HEK293 (cell line): Measurements from ENCODE around the gene MYD88.

Experiments used
- CTCF ChIA-PET: fragments of 350-600 bp; formaldehyde crosslinking; extraction: SDS; loops from one replicate; lab custom pipeline; 2021; ENCODE audit warnings: antibody characterized with exemption; lab: Yijun Ruan, JAX
- POLR2A ChIA-PET: fragments of 300-600 bp; formaldehyde crosslinking; extraction: SDS; loops from one replicate; lab custom pipeline; 2020; ENCODE audit warnings: antibody characterized with exemption, inconsistent platforms; lab: Yijun Ruan, JAX
- H3K27ac ChIP-seq: fragments of 200-500 bp; sonication (Bioruptor generic); 2 replicates; pipeline ENCODE4 v1.5.1; 2014; ENCODE audit warnings: low read depth, low read length, control low read depth, inconsistent platforms; ENCODE audit errors: extremely low read depth
- H3K36me3 ChIP-seq, 2 experiments: fragments of 200-500 bp in 1 of 2; sonication (Bioruptor generic) in 1 of 2; 1 replicate in 1 of 2; 2 replicates in 1 of 2; pipeline ENCODE4 v1.5.1; 2014 to 2017; ENCODE audit warnings: inconsistent platforms in 2 of 2, low read length in 2 of 2; ENCODE audit not compliant: control insufficient read depth in 2 of 2, insufficient read depth in 1 of 2
- H3K4me1 ChIP-seq: fragments of 200-500 bp; sonication (Bioruptor generic); 2 replicates; pipeline ENCODE4 v1.5.1; 2014; ENCODE audit warnings: mild to moderate bottlenecking, low read length, inconsistent platforms; ENCODE audit not compliant: control insufficient read depth, insufficient read depth
- H3K4me3 ChIP-seq: 2 replicates; pipeline ENCODE4 v1.5.1; 2011; ENCODE audit warnings: low read depth, mild to moderate bottlenecking, control low read depth, low read length, moderate library complexity
- H3K9me3 ChIP-seq: fragments of 200-500 bp; sonication (Bioruptor generic); 2 replicates; pipeline ENCODE4 v1.5.1; 2014; ENCODE audit warnings: low read depth, low read length, inconsistent platforms; ENCODE audit not compliant: control insufficient read depth, insufficient read depth
- ATF2 ChIP-seq: fragments of 450-650 bp; formaldehyde crosslinking; IDR thresholded peaks from 2 replicates; pipeline ENCODE4 v1.5.1; 2016; ENCODE audit warnings: missing biosample characterization, missing genetic modification characterization, low read depth
- EGR2 ChIP-seq: fragments of 450-650 bp; formaldehyde crosslinking; IDR thresholded peaks from 2 replicates; pipeline ENCODE4 v1.5.1; 2016; ENCODE audit warnings: low read depth, missing biosample characterization, missing genetic modification characterization
- KLF1 ChIP-seq: fragments of 450-650 bp; formaldehyde crosslinking; IDR thresholded peaks from 2 replicates; pipeline ENCODE4 v1.5.1; 2016; ENCODE audit warnings: missing biosample characterization, missing genetic modification characterization
- SP2 ChIP-seq: fragments of 450-650 bp; formaldehyde crosslinking; IDR thresholded peaks from 2 replicates; pipeline ENCODE4 v1.5.1; 2016; ENCODE audit warnings: missing biosample characterization, missing genetic modification characterization
- SP7 ChIP-seq: fragments of 450-650 bp; formaldehyde crosslinking; IDR thresholded peaks from 2 replicates; pipeline ENCODE4 v1.5.1; 2016; ENCODE audit warnings: missing biosample characterization, missing genetic modification characterization
- TSHZ1 ChIP-seq: fragments of 450-650 bp; formaldehyde crosslinking; IDR thresholded peaks from 2 replicates; pipeline ENCODE4 v1.5.1; 2016; ENCODE audit warnings: missing biosample characterization, missing genetic modification characterization, borderline replicate concordance
- ZBTB21 ChIP-seq: fragments of 450-650 bp; formaldehyde crosslinking; IDR thresholded peaks from 2 replicates; pipeline ENCODE4 v1.5.1; 2017; ENCODE audit warnings: missing biosample characterization, missing genetic modification characterization
- ZBTB26 ChIP-seq: fragments of 450-650 bp; formaldehyde crosslinking; optimal IDR thresholded peaks from 2 replicates; pipeline ENCODE3; 2016; ENCODE audit warnings: missing biosample characterization, mild to moderate bottlenecking, missing genetic modification characterization
- ZNF155 ChIP-seq: fragments of 450-650 bp; formaldehyde crosslinking; IDR thresholded peaks from 2 replicates; pipeline ENCODE4 v1.5.1; 2016; ENCODE audit warnings: missing biosample characterization, missing genetic modification characterization
- ZNF16 ChIP-seq: fragments of 450-650 bp; formaldehyde crosslinking; IDR thresholded peaks from 2 replicates; pipeline ENCODE4 v1.5.1; 2016; ENCODE audit warnings: low read depth, missing biosample characterization, missing genetic modification characterization
- ZNF239 ChIP-seq: fragments of 450-650 bp; formaldehyde crosslinking; IDR thresholded peaks from 2 replicates; pipeline ENCODE4 v1.5.1; 2016; ENCODE audit warnings: missing biosample characterization, missing genetic modification characterization
- ZNF335 ChIP-seq: fragments of 450-650 bp; formaldehyde crosslinking; conservative IDR thresholded peaks from 2 replicates; pipeline ENCODE4 v1.5.1; 2016; ENCODE audit warnings: missing biosample characterization, missing genetic modification characterization
- ZNF398 ChIP-seq: fragments of 450-650 bp; formaldehyde crosslinking; IDR thresholded peaks from 2 replicates; pipeline ENCODE4 v1.5.1; 2017; ENCODE audit warnings: missing biosample characterization, missing genetic modification characterization
- ZNF404 ChIP-seq: fragments of 450-650 bp; formaldehyde crosslinking; IDR thresholded peaks from 2 replicates; pipeline ENCODE4 v1.5.1; 2017; ENCODE audit warnings: missing biosample characterization, missing genetic modification characterization
- ZNF600 ChIP-seq: fragments of 450-650 bp; formaldehyde crosslinking; IDR thresholded peaks from 2 replicates; pipeline ENCODE4 v1.5.1; 2016; ENCODE audit warnings: missing biosample characterization, missing genetic modification characterization
- ZNF701 ChIP-seq: fragments of 450-650 bp; formaldehyde crosslinking; IDR thresholded peaks from 2 replicates; pipeline ENCODE4 v1.5.1; 2016; ENCODE audit warnings: missing biosample characterization, missing genetic modification characterization
- ZNF704 ChIP-seq: fragments of 450-650 bp; formaldehyde crosslinking; IDR thresholded peaks from 2 replicates; pipeline ENCODE4 v1.5.1; 2016; ENCODE audit warnings: missing biosample characterization, missing genetic modification characterization
- ZNF76 ChIP-seq: fragments of 450-650 bp; formaldehyde crosslinking; IDR thresholded peaks from 2 replicates; pipeline ENCODE4; 2016; ENCODE audit warnings: low read depth, missing biosample characterization, missing genetic modification characterization, borderline replicate concordance
- ZNF777 ChIP-seq: fragments of 450-650 bp; formaldehyde crosslinking; IDR thresholded peaks from 2 replicates; pipeline ENCODE4 v1.5.1; 2017; ENCODE audit warnings: missing biosample characterization, missing genetic modification characterization, borderline replicate concordance
- ZNF785 ChIP-seq: fragments of 450-650 bp; formaldehyde crosslinking; IDR thresholded peaks from 2 replicates; pipeline ENCODE4 v1.5.1; 2016; ENCODE audit warnings: missing biosample characterization, missing genetic modification characterization
- ZNF791 ChIP-seq: fragments of 450-650 bp; formaldehyde crosslinking; IDR thresholded peaks from 2 replicates; pipeline ENCODE4 v1.5.1; 2016; ENCODE audit warnings: missing biosample characterization, missing genetic modification characterization
- ZSCAN5A ChIP-seq: fragments of 450-650 bp; formaldehyde crosslinking; IDR thresholded peaks from 2 replicates; pipeline ENCODE4 v1.5.1; 2016; ENCODE audit warnings: missing biosample characterization, missing genetic modification characterization

The MYD88 gene

GRCh38 chr3:38108649-38109579, 29.5 kb upstream of the MYD88 start (continued):
- TF ChIP-seq TSHZ1 (tag by site-specific recombination) (no peak), ZBTB21 (tag by site-specific recombination) (no peak), ZNF701 (tag by site-specific recombination) (no peak), ZSCAN5A (tag by site-specific recombination) (no peak), ATF2 (tag by site-specific recombination) (no peak), ZNF76 (tag by site-specific recombination) (no peak), ZNF785 (tag by site-specific recombination) (no peak), ZNF398 (no peak), ZNF404 (tag by site-specific recombination) (no peak), ZNF16 (tag by site-specific recombination) (no peak), SP2 (tag by site-specific recombination) (no peak), ZNF335 (tag by site-specific recombination) (no peak), ZNF600 (no peak)

GRCh38 chr3:38109580-38110313, 28.7 kb upstream of the MYD88 start:
- H3K27ac ChIP-seq = no peak overlapping the region
- CTCF ChIA-PET = no interaction called here
- no peak overlapping the region for H3K4me3 ChIP-seq
- H3K9me3 ChIP-seq = no peaks in the 10 kb centered on the region
- TF ChIP-seq ZBTB26 (tag by site-specific recombination) (no peak), ZNF16 (tag by site-specific recombination) (no peak), ZNF155 (tag by site-specific recombination) (no peak), ZSCAN5A (tag by site-specific recombination) (no peak), SP7 (tag by site-specific recombination) (no peak), EGR2 (tag by site-specific recombination) (no peak), ZNF239 (no peak), KLF1 (tag by site-specific recombination) (no peak), ZNF791 (no peak), ZNF777 (tag by site-specific recombination) (no peak), ZNF704 (tag by site-specific recombination) (no peak)
- H3K4me1 ChIP-seq = no peaks in the 10 kb centered on the region
- POLR2A ChIA-PET = no interaction called here
- no peaks in the 10 kb centered on the region for H3K36me3 ChIP-seq
